Osteoblast (primary cell): ENCODE data around the gene EXOSC10. TPM values are rescaled to one million over a fixed set of nuclear protein-coding genes. Genes with fewer than 3 reads are reported as not detected.
A peak's percentile ranks its signal among the peaks of the same experiment; 100 is the strongest.

ENCODE experiments used
- DNase-seq: peaks from one replicate; pipeline ENCODE4 v3.0.0; 2011; ENCODE audit warnings: low spot score, mixed read lengths; ENCODE audit not compliant: insufficient read length; ENCODE audit errors: missing footprints
- H2AFZ ChIP-seq: 2 replicates; pipeline ENCODE4 v1.6.0; 2011; ENCODE audit warnings: mild to moderate bottlenecking, low read length
- H3K27ac ChIP-seq: 2 replicates; pipeline ENCODE4 v1.5.1; 2011; ENCODE audit warnings: mild to moderate bottlenecking, low read depth, low read length, moderate library complexity
- H3K27me3 ChIP-seq: 2 replicates; pipeline ENCODE4 v1.6.0; 2012; ENCODE audit warnings: mild to moderate bottlenecking, control low read depth, inconsistent platforms, low read length, moderate library complexity; ENCODE audit not compliant: insufficient read depth
- H3K36me3 ChIP-seq: 2 replicates; pipeline ENCODE4 v1.5.1; 2011; ENCODE audit warnings: mild to moderate bottlenecking, low read length, control low read depth, moderate library complexity; ENCODE audit not compliant: insufficient read depth
- H3K4me1 ChIP-seq: 2 replicates; pipeline ENCODE4 v1.5.1; 2011; ENCODE audit warnings: mild to moderate bottlenecking, low read length, control low read depth, moderate library complexity; ENCODE audit not compliant: insufficient read depth
- H3K4me2 ChIP-seq: 2 replicates; pipeline ENCODE4 v1.6.0; 2011; ENCODE audit warnings: mild to moderate bottlenecking, low read length; ENCODE audit not compliant: insufficient read depth
- H3K4me3 ChIP-seq: fragments of 200-600 bp; sonication (generic); 3 replicates; pipeline ENCODE4 v1.5.1; 2012; ENCODE audit warnings: mild to moderate bottlenecking, low read length, inconsistent platforms; ENCODE audit not compliant: insufficient read depth
- H3K79me2 ChIP-seq: 2 replicates; pipeline ENCODE4 v1.6.0; 2012; ENCODE audit warnings: mild to moderate bottlenecking, low read length, control low read depth, inconsistent platforms; ENCODE audit not compliant: insufficient read depth
- H3K9me3 ChIP-seq: 2 replicates; pipeline ENCODE4 v1.5.1; 2011; ENCODE audit warnings: low read depth, low read length, control low read depth
- H4K20me1 ChIP-seq: 2 replicates; pipeline ENCODE4 v1.6.0; 2012; ENCODE audit warnings: mild to moderate bottlenecking, low read length, control low read depth; ENCODE audit not compliant: insufficient read depth
- total RNA-seq: library from RNA; depleted of rRNA; stranded (reverse); fragments of >200 nt; gene quantifications from 2 replicates; pipeline ENCODE4 v1.2.3, GENCODE V29; 2012
- TF ChIP-seq, protein P1 (sequence below): IDR thresholded peaks from 2 replicates; pipeline ENCODE4 v1.5.1; 2011; ENCODE audit warnings: mild to moderate bottlenecking, low read depth, low read length, moderate library complexity; ENCODE audit errors: extremely low read depth

EXOSC10 gene
- total RNA-seq, 1 donor = 43.4 TPM

DNA sequence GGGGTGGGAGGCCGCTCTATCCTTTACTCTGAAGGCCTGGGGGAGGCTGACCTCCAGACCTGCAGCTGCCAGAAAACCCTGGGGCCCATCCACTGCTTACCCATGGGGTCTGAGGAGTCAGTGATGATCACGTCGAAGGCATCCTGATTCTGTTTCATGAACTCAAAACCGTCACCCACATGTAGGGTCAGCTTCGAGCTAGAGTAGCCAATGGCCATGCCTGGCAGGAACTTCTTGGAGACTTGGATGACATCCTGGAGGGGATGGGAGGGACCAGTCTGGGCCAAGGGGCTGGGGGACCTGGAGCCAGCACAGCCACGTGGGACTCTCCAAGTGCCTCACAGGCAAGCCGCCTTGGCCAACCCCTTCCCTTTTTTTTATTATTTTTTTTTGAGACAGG, 43.2 kb downstream of the EXOSC10 start:
- H3K27me3 ChIP-seq = no peaks in the 10 kb centered on the region
- H3K27ac ChIP-seq = no peak overlapping the region
- H3K4me3 ChIP-seq = no peak overlapping the region
- TF ChIP-seq, protein P1, sequence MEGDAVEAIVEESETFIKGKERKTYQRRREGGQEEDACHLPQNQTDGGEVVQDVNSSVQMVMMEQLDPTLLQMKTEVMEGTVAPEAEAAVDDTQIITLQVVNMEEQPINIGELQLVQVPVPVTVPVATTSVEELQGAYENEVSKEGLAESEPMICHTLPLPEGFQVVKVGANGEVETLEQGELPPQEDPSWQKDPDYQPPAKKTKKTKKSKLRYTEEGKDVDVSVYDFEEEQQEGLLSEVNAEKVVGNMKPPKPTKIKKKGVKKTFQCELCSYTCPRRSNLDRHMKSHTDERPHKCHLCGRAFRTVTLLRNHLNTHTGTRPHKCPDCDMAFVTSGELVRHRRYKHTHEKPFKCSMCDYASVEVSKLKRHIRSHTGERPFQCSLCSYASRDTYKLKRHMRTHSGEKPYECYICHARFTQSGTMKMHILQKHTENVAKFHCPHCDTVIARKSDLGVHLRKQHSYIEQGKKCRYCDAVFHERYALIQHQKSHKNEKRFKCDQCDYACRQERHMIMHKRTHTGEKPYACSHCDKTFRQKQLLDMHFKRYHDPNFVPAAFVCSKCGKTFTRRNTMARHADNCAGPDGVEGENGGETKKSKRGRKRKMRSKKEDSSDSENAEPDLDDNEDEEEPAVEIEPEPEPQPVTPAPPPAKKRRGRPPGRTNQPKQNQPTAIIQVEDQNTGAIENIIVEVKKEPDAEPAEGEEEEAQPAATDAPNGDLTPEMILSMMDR = no peak
- peaks cover 9% of the 10 kb centered on the region for H4K20me1 ChIP-seq
- H3K36me3 ChIP-seq = peaks cover 27% of the 10 kb centered on the region
- H2AFZ ChIP-seq = no peak overlapping the region
- peak; percentile 52 for DNase-seq
- H3K4me1 ChIP-seq = peaks cover 12% of the 10 kb centered on the region
- H3K79me2 ChIP-seq = peaks cover 22% of the 10 kb centered on the region
- no peak overlapping the region for H3K4me2 ChIP-seq
- H3K9me3 ChIP-seq = no peaks in the 10 kb centered on the region

DNA sequence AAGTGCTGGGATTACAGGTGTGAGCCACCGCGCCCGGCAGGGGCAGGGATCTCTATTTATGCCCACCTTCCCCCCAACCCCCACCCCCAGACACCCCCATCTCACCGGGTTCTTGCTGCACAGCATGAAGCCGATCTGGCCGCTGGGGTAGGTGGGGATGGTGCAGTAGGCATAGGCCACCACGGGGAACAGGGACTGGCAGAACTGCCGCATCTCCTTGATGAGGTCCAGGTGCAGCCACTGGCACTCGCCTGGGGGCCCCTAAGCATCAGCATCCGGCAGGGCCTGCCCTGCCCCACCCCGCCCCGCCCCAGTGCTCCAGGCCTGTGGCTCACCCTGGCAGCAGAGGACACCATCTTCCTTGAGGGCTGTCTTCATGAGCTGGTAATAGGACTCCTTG, 44.0 kb downstream of the EXOSC10 start:
- Histone ChIP-seq H2AFZ (no peak overlapping the region), H3K4me3 (no peak overlapping the region), H3K27me3 (no peaks in the 10 kb centered on the region), H3K4me1 (peaks cover 7% of the 10 kb centered on the region), H3K27ac (no peak overlapping the region), H3K36me3 (peaks cover 27% of the 10 kb centered on the region), H4K20me1 (peaks cover 9% of the 10 kb centered on the region), H3K9me3 (no peaks in the 10 kb centered on the region), H3K79me2 (peaks cover 17% of the 10 kb centered on the region), H3K4me2 (no peak overlapping the region)
- DNase-seq = no peak
- TF ChIP-seq, protein P1 = no peak

DNA sequence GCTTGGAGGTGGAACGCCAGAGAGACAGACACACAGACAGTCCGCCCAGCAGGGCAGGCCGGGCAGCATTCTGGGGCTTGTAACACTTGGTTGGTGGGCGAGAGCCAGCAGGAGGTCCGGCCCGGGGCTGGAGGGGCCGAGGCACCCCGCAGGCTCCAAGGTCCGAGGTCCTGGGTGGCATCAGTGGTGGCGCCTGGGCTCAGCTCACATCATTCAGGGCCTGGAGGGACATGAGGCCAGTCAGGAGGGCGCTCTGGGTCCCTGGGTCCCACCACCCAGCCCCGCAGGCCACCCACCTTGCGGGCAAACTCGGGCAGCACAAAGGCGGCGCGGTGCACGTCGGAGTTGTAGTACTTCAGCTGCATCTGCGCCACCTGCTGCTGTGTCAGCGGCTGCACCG, 45.0 kb downstream of the EXOSC10 start:
- Histone ChIP-seq H3K27ac (no peak overlapping the region), H3K27me3 (no peaks in the 10 kb centered on the region), H3K9me3 (no peaks in the 10 kb centered on the region), H3K4me2 (no peak overlapping the region), H3K36me3 (peaks cover 27% of the 10 kb centered on the region), H2AFZ (no peak overlapping the region), H3K79me2 (peaks cover 17% of the 10 kb centered on the region), H3K4me3 (no peak overlapping the region), H4K20me1 (peaks cover 9% of the 10 kb centered on the region), H3K4me1 (peaks cover 6% of the 10 kb centered on the region)
- TF ChIP-seq, protein P1 = no peak
- DNase-seq = peak; percentile 66

DNA sequence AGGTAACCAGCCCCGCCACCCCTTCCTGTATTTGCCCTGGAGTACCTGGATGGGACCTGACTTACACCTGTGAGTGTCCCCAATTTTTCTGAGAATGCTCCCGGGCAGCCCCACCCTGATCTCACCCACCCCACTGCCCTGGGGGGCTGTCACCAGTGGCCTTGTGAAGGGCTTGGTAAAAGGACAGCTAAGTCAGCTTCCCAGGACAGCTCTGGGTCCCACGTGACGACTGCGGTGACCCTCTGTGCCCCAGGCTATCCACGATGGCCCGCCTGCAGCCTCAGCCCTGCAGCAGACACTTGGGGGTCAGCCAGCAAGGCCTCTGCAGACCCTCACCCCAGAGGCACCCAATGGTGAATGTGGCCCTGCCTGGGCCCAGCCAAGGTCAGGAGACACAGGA, 45.5 kb downstream of the EXOSC10 start:
- no peaks in the 10 kb centered on the region for H3K27me3 ChIP-seq

More for the DNA sequence above, 45.5 kb downstream of the EXOSC10 start:
- Histone ChIP-seq H3K27ac (no peak overlapping the region), H3K4me2 (no peak overlapping the region), H3K4me3 (no peak overlapping the region), H4K20me1 (peaks cover 9% of the 10 kb centered on the region), H3K36me3 (peaks cover 27% of the 10 kb centered on the region), H3K4me1 (peaks cover 6% of the 10 kb centered on the region), H3K9me3 (no peaks in the 10 kb centered on the region), H3K79me2 (peaks cover 12% of the 10 kb centered on the region), H2AFZ (no peak overlapping the region)
- TF ChIP-seq, protein P1 = no peak
- DNase-seq = no peak
